ENCODE data around the gene LGALS3. TPM values are rescaled to one million over a fixed set of nuclear protein-coding genes. Genes with fewer than 3 reads are reported as not detected.

The LGALS3 gene
- total RNA-seq, 1 experiment from 2014 or later = 145 TPM

DNA sequence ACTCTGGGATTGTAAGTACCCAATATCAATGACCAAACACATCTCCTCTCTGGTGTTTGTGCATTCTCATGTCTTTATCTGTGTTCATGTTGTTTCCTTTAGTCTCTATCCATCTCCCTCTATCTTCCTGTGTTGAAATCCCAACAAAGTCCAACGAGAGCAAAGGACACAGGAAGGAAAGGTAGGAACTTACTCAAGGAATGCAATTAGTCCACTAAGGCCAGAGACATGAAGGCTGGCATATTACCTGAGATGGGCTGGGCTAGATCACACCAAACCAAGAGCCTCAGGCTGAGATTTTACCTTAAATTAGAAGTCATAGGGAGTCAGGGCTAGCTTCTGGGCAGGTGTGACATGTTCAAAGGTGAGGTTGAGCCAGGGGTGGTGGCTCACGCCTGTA, 14.3 kb upstream of the LGALS3 start:
- no peak for DNase-seq (ENCODE audit: low read depth)

DNA sequence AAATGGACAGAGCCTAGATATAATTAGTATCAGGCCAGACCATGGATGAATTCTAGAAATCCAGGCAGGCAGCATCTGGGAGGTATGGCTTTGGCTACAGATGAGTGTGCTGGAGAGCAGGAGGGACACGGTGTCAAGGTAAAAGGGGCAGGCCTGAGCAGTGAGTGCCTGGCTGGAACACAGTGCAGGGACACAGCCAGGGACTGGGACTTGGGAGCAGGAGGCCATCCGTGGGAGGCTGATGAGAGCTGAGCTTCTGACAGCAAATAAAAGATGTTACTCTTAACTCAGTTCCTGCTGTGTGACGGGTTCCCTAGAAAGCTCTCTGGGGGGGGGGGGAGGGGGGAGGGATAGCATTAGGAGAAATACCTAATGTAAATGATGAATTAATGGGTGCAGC, 13.6 kb upstream of the LGALS3 start:
- DNase-seq (ENCODE audit: low read depth) = no peak

DNA sequence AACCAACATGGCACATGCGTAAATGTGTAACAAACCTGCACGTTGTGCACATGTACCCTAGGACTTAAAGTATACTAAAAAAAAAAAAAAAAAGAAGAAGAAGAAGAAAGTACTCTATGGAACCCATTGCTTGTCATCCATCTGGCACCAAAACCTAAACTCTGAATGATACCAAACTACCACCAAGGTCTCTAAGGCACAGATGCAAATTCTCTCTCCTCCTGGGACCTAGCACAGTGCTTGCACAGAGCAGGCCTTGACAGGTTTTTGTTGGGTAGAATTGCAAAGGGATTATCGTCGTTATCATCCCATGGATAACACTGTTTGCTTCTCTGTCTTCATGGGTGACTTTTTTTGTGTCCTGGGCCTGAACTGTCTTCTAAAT, 13.2 kb upstream of the LGALS3 start:
- DNase-seq (ENCODE audit: low read depth) = no peak

DNA sequence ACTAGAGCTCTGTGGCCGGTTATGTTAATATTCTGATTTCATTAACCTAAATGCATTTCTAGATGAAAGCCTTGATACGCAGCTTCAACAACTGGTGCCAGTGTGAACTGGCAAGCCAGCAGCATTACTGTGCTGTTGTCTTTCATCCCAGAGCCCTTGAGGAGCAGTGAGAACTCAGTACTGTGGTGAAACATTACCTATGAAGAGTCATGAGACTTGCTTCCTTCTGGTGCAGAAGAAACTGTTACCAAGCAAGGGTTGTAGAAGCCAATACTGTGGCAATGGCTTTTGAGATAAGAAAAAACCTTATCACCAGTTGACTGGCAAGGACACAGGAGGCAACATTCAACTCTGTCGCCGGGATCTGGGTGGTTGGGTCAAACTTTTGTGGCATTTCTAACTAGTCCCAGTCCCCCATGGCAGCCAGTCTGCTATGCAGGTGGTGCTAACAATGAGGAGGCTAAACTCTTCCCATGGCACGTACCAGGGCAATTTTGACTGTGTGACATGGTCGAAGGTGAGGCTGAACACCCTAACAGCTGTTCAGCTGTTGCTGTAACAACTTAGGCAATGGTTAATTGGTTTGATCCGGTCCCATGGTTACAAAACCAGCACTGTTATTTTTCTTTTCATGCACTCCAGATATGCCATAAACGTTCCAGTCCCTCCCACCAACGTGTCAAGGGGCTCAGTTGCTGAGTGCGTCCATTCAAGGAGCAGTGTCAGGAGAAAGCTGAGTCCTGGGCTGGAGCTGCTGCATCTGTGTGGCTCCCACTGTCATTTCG, 12.6 kb upstream of the LGALS3 start:
- no peak for DNase-seq (ENCODE audit: low read depth)

DNA sequence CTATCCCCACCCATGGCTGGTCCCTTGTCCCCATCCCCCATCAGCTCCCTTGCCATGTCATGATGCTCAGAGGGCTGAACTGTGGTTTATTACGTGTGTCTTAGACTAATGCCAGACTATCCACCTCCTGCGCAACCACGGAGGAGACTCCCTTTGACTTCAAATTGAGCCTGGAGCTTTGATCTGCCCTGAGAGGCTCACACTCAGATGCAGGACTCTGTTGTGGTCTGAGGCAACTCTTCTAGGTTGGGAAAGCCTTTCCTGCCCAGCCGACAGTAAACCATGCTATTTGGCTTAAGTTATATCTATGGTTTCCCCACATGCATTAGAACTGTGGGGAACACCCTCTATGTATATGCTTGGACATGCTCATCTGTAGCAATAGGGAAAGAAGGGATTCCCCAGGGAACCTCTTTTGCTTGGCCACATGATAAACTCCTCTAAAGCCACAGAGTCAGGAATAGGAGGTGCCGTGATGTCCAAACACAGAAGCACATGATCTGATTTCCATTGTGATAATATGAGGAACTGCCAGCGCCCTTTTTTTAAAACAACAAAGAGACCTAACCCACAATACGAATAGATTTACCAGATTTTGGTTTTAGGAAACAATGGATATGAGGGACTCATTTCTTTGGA, 11.1 kb upstream of the LGALS3 start:
- DNase-seq (ENCODE audit: low read depth) = peak; percentile 73

DNA sequence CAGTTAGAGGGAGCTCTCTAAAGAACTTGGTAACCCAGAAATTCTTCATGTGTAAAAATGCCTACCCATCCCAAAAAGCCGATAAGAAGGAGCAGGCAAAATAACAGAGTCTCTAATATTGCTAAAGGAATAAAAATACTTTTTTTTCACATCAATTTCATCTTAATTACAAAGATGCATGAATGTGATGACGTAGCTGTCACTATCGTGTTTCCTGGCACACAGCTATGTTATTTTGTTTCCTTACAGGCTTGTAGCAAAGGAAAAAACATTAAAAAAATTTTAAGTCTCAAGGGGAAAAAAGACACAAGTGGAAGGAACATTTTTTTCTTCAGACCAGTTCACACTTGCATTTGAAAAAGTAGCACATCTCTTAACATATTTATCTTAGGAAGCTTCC, 10.3 kb upstream of the LGALS3 start:
- DNase-seq (ENCODE audit: low read depth) = no peak

DNA sequence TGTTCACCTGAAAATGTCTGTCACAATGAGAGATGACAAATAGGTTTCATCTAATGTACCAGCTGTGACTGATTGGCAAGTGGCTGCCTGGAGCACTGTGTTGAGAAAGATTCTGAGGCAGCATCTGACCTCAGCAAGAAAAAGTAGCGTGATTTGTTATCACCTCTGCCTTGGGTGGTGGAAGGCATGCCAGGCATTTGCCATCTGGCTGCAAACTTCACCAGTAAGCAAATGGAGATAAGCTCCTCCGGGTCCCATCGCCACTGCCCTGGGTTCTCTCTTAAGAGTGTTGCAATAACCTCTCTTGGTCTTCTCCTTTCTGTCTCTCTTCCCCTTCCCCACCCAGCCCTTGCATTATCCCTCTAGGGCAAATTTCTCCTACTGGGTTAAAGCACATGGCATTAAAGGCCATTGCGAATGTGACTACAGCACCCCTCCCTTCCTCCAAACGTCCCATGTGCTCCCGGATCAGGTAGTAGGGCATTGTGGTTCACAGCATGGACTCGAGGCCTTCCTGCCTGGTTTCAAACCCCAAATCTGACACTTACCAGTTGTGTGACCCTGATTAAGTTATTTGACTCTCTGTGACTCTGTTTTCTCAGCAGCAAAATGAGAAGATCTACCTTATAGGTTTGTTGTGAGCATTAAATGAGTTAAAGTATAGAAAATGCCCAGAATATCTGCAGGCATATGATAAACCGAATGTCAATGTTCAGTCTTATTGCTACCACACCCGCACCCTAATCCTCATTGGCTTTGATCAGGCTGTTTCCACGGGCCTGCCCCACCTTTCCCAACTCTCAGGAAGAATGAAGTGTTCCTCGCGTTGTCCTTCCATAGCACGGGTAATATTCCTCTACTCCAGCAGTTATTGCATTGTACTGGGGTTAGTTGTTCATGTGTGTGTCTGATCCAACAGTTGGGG, 8.2 kb upstream of the LGALS3 start:
- no peak for DNase-seq (ENCODE audit: low read depth)

DNA sequence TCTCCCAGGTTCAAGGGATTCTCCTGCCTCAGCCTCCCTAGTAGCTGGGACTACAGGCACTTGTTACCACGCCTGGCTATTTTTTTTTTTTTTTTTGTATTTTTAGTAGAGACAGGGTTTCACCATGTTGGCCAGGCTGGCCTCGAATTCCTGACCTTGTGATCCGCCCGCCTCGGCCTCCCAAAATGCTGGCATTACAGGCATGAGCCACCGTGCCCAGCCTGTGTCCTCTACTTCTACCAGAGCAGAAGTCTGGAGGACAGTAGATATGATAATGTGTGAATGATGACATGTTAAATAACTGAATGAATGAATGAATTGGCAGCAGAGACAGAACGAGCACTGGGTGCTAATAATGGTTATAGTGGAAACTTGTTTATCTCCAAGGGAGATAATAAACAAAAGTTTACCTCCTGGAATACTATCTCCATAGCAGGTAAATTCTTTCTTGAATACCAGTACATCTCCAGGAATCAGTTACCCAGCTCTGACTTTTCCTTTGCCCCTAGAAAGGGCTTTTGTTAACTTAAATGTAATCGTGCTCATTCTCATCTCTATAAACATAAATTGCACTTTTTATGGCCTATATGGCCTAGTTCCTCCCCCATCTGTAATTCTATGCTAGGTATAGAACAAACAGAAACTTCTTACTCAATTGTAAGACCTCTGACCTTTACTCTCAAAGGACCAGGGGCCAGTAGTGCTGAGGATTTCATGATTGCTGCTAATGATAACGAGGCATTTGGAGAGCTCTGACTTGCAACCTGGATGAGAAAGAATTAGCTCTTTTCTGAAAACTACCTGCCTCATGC, 7.2 kb upstream of the LGALS3 start:
- no peak for DNase-seq (ENCODE audit: low read depth)

DNA sequence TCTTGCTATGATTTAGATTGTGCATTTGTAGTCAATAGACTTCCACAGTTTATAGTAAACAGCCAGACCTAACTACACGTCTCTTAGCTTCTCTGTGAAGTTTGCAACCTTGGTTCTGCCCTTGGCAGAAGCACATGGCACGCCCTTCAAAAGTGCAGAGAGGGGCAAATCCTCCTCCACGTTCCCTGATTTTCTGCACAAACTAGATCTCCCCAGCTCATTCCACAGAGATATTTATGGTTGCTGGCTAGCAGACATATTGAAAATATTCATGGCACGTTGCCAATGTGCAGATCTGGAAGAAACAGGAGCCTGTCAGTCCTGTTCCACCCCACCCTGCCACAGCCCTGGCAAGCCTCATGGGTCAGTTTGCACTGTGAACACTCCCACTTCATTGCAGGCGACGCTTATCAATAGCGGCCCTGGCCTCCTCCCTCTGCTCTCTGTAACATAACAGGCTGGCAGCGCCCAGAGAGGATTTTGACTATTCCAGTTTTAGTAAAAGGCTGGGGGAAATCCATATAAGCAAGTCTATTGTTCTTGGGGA, 6.5 kb upstream of the LGALS3 start:
- DNase-seq (ENCODE audit: low read depth) = no peak

DNA sequence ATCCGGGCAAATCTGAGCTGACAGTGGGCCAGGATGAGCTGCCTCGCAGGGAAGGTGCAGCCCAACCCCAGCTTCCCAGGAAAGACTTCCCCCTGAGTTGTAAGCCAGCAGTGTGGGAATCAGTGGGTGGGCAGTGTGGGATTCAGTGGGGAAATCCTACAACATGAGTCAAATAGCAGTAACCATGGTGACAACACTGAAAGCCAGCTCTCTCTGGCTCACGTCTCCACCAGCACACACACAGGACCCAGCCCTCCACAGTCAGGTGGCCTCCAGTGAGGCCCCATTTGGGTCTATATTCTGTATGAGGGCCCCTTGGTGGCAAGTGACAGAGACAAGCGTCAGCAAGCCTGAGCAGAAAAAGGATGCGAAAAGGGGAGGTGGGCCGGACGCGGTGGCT, 6.0 kb upstream of the LGALS3 start:
- DNase-seq (ENCODE audit: low read depth) = peak; percentile 81

DNA sequence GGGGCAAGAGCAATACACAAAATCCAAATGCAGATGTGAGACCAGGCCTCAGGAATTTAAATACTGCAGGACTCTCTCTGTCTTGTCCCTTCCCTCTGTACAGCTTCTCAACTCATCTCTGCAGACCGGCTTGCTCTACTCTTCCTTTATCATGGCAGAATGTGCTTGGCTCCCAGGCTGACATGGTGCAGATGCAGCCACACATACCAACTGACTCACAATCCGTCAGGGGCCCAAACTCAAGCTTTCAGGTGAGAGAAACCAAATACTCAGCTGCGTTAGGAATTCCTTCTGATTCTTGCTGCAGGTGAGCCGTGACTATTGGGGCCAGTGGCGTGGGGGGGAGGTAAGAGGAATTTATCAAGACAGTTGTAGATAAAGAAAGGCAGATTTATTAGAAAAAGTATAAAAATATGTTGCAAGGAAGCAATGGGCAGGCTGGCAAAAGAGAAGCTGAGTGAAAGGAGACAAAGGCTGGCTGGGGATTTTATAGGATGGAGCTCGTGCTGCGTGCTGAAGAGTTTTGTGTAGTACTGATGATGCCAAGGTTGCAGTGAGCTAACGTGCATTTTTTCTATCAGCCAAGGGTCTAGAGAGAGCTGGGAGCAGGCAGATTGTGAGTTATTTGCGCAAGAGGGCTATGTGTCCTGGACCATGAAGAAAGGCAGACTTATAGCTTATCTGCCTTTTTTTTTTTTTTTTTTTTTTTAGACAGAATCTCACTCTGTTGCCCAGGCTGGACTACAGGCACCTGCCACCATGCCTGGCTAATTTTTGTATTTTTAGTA, 5.0 kb upstream of the LGALS3 start:
- DNase-seq (ENCODE audit: low read depth) = no peak

DNA sequence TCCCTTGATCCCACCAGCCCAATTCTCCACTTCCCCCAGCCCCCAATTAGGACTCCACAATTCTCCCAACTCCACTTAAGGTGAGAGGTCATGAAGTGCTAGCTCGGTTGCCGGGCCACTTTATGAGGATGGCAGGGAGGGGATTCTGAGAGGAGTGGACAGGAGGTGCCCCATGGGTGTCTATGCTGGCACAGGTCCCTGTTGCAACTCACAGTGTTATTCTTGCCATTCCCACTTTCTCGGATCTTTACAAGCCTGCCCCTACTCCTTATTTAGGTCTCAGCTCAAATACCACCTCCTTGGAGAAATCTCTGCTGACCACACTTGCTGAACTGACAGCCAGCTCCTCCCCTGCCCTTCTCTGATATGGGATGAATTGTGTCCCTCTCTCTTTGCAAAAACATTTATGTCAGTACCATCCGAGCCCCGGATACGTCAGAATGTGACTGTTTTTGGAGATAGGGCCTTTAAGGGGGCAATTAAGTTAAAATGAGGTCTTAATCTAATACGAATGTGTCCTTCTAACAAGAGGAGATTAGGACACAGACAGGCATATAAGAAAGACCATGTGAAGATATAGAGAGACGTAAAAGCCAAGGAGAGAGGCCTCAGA, 4.2 kb upstream of the LGALS3 start:
- no peak for DNase-seq (ENCODE audit: low read depth)

DNA sequence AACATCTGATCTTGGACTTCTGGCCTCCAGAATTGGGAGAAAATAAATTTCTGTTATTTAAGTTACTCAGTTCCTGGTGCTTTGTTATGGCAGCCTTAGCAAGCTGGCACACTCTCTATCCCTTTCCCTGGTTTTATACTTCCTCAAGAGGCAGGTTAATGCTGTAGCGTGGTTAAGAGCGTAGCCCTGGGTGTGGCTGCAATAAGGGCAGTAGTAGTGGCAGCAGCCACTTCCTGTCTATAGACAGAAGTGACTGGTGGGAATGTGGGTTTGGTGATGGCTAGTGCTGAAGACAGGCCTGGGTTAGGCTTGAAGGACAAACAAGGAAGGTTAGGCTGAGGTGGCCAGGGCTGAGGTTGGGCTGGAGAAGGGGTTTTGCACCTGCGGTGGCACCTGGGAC, 3.6 kb upstream of the LGALS3 start:
- DNase-seq (ENCODE audit: low read depth) = no peak

DNA sequence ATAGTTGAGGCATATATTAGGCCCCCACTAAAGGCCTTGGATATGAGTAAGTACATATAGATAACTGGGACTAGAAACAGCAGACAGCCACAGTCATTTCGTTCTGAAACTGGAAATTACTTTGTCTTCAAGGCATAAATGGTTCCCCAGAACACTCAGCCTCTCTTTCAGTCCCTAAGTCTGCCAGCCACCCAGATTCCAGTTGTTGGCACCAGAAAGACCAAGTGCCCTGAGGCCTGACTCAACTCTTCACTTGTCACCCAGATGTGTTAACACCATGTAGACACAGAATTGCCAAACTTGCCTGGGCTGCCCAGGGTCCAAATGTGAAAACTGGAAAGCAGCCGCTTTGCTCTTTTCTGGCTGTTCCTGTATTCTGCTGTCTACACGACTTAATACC, 3.0 kb upstream of the LGALS3 start:
- no peak for DNase-seq (ENCODE audit: low read depth)

DNA sequence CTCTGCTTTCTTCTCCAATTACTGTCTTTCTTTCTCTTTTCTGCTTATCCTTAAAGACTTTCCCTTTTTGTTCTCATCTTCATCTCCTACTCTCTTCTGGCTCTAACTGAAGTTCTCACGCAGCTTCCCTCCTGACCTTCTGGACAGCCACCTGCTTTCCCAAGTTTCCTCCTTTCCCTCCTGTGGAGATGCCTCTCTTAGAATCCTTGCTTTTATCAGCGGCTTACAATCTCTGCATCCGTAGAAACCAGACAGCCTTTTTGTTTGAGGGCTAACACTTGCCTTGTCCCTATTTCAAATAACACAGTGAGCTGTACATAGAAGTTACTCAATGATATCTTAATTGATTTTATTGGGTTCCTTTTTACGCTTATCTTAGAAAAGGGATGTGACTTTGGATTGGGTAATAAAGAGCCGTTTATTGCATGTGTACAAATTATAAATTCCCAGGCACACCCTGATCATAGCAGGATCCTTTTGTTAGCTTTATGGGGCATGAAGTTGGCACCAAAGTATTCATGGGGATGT, 2.1 kb upstream of the LGALS3 start:
- DNase-seq (ENCODE audit: low read depth) = no peak

DNA sequence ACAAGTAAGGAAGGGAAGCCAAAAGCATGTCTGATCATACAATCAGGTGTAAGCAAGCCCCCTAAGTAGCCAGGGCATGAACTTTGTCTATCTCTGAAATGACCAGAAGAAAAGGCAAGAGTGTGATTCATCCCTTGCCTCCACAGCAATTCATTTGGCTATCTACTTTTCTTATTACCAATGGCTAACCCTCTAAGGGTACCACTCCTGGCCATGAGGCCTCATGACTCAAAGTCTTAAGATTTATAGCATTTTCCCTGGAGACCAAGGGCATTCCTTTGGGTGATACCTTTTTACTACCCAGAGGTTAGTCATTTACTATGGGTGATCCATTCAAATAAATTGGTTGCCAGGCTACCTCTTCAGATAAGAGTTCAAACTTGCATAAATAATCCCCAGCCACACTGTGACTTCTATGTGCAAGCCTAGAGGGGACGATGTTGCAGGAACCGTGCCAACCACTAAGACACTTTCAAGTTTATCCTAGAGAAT, 1.5 kb upstream of the LGALS3 start:
- peak; percentile 62 for DNase-seq (ENCODE audit: low read depth)

DNA sequence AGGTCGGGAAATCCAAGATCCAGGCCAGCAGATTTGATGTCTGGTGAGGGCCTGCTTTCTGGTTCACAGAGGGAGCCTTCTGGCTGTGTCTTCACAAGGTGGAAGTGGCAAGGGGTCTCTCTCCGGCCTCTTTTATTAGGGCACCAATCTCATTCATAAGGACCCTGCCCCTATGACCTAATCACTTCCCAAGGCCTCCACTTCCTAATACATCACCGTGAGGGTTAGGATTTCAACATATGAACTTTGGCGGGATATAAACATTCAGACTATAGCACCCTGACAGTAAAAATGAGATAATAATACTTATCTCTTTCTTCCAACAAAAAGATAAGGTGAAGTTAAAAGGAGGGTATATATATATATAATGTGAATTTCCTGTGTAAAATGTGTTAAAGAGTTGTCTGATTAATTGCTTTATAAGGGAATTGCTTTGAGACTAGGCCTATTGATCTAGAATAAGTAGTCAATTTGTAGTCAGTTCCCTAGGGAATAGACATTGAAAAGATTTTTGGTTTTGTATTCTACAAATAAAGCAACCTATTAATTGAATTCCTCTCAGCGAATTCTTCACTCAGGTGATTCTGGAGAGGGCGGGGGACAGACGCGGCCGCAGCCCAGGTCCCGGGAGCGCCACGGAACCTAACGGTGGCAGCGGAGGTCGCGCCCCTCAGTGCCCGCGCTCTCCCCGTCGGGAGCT, 516 bp upstream of the LGALS3 start:
- no peak for DNase-seq (ENCODE audit: low read depth)

DNA sequence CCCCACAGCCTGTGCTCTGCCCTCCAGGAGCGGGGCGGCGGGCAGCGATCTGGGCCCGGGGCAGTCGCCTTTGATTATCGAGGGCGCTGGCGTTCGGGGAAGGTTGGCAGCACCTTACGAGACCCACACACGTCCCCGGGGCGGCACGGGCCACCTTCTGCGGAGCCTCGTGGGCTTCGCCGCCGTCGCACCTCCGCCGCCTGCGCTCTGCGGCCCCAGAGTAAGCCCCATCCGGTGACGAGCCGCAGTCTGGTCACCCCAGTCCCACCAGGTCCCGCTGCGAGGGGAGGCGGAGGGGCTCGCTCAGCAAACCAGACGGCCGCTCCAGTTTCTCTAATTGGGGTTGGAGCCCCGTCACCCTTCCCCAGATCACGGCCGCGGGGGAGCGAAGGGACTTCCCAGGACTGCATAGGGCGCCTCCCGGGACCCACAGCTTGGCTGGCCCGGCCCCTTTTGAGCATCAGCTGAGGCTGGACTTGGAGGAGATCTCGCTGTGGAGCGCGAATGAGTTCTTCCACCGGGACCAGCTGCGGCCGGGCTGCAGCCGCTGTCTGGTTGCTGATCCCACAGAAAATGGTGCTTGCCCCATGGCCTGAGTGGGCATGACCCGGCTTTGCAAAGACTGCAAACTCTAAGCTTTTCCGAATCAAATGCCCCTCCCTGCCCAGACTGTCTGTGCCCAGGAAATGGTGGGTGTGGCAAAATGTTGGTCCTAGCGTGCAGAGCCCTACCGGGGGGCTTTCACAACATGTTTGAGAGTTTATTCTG, 560 bp downstream of the LGALS3 start:
- DNase-seq (ENCODE audit: low read depth) = peak; percentile 68

Data from RPMI7951 (cell line).